Common myeloid progenitor, CD34-positive (primary cell): ENCODE measurements around the gene IL20RA.

Source experiments
- CTCF ChIA-PET: fragments of 350-600 bp; sonication (Branson Sonifier 250); formaldehyde crosslinking; loops from one replicate; lab custom pipeline; 2021; ENCODE audit warnings: antibody characterized with exemption; lab: Charles Lee
- POLR2A ChIA-PET: fragments of 350-600 bp; sonication (Branson Sonifier 250); formaldehyde crosslinking; loops from one replicate; lab custom pipeline; 2021; ENCODE audit warnings: antibody characterized with exemption; lab: Charles Lee
- DNase-seq, 3 donors: peaks; one replicate each; pipeline versions ENCODE4 v3.0.0 to v3.0.0-alpha.2; 2013
- H3K27ac ChIP-seq, 2 experiments: 1 replicate in 1 of 2; 2 replicates in 1 of 2; pipeline ENCODE4 v1.7.0; 2013; ENCODE audit warnings: inconsistent platforms in 2 of 2, low read length in 2 of 2, mild to moderate bottlenecking in 2 of 2, low read depth in 1 of 2, moderate library complexity in 1 of 2; ENCODE audit not compliant: severe bottlenecking in 2 of 2, insufficient read depth in 1 of 2, poor library complexity in 1 of 2
- H3K27me3 ChIP-seq, 5 experiments: replicated peaks in 2 of 5; 1 replicate in 3 of 5; 2 replicates in 2 of 5; pipeline versions ENCODE4 v1.6.1 to v1.7.0; 2013; ENCODE audit warnings: low read length in 4 of 5, mild to moderate bottlenecking in 2 of 5, moderate library complexity in 2 of 5, inconsistent platforms in 1 of 5; ENCODE audit not compliant: insufficient read depth in 5 of 5, control insufficient read depth in 4 of 5
- H3K36me3 ChIP-seq, 4 experiments: 1 replicate in 2 of 4; 2 replicates in 2 of 4; pipeline versions ENCODE4 v1.6.1 to v1.7.0; 2013; ENCODE audit warnings: low read length in 3 of 4, control low read depth in 1 of 4, mild to moderate bottlenecking in 1 of 4; ENCODE audit not compliant: control insufficient read depth in 4 of 4, insufficient read depth in 4 of 4
- H3K4me1 ChIP-seq, 4 experiments: 1 replicate in 3 of 4; 2 replicates in 1 of 4; pipeline versions ENCODE4 v1.6.1 to v1.7.1; 2013; ENCODE audit warnings: low read length in 3 of 4, mild to moderate bottlenecking in 3 of 4, control low read depth in 1 of 4, inconsistent platforms in 1 of 4, moderate library complexity in 1 of 4; ENCODE audit not compliant: control insufficient read depth in 4 of 4, insufficient read depth in 4 of 4; ENCODE audit errors: control extremely low read depth in 1 of 4
- H3K4me3 ChIP-seq, 7 experiments: 1 replicate in 4 of 7; 2 replicates in 3 of 7; pipeline versions ENCODE4 v1.5.1 to v1.7.0; 2013; ENCODE audit warnings: mild to moderate bottlenecking in 7 of 7, low read length in 6 of 7, moderate library complexity in 6 of 7, inconsistent platforms in 2 of 7, low read depth in 2 of 7, control low read depth in 1 of 7; ENCODE audit not compliant: insufficient read depth in 4 of 7, control insufficient read depth in 1 of 7; ENCODE audit errors: extremely low read depth in 1 of 7
- H3K9me3 ChIP-seq, 5 experiments: 1 replicate in 4 of 5; 2 replicates in 1 of 5; pipeline versions ENCODE4 v1.6.1 to v1.7.1; 2013; ENCODE audit warnings: low read length in 4 of 5, mild to moderate bottlenecking in 2 of 5, inconsistent platforms in 1 of 5, low read depth in 1 of 5, moderate library complexity in 1 of 5; ENCODE audit not compliant: control insufficient read depth in 4 of 5, insufficient read depth in 2 of 5; ENCODE audit errors: control extremely low read depth in 1 of 5
- WGBS: methylation state at CpG from one replicate; pipeline ENCODE4 v1.1.5; 2013; ENCODE audit not compliant: insufficient coverage; 5-methylcytosine and 5-hydroxymethylcytosine counted together

Gene IL20RA

DNA sequence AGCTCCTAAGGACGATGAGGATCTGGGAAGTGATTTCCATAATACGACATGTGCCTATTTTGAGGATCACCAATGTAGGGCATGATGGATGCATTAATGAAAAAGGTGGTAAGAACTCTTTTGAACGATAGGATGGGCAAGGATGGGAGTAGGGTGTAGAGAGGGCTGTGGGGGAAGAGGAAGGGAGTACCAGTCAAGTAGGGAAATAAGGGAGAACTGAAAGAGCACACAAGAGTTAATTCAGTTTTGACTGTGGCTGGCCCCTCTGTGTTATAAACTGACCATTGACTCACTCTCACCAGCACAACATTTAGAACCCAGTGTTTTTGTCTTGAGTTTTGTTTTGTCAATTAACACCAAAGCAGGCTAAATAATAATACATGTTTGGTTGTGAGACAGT, 89.6 kb downstream of the IL20RA start:
- WGBS: 93% methylated on average over 3 of the region's 3 CpGs
- Histone ChIP-seq H3K27me3 (peaks cover 0 to 12% (median 6%) of the 10 kb centered on the region in 5 experiments), H3K27ac (no peak overlapping the region), H3K4me1 (peaks cover 2 to 13% (median 11%) of the 10 kb centered on the region in 4 experiments), H3K9me3 (no peaks in the 10 kb centered on the region), H3K4me3 (no peak overlapping the region), H3K36me3 (no peaks in the 10 kb centered on the region)
- CTCF ChIA-PET: interaction anchor here (1.3 kb wide), 1 partner anchor 58 kb away, joined by 3 read pairs; no protein-coding TSS in a partner anchor
- no peak for DNase-seq
- POLR2A ChIA-PET: no interaction called here

DNA sequence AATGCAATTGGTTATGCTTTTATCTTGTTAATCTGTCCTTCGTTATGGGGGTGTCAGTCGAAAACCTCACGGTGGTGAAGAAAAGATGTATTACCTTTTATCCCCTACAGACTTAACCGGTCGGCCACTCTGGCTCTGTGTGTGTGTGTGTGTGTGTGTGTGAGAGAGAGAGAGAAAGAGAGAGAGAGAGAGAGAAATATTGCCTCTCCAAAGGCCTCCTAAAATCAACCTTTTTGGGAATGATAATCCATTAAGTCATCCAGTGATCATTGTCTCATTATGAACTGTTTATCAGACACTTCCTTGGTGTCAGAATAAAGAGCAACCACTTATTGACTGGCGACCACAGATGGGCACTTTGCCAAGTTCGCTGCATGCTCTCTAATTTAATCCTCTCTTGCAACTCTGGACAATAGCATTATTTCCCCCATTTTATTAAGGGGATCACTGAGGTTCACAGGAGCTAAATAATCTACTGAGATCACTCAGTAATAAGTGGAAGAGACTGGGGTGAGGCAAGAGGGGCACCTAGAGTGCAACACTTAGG, 92.0 kb downstream of the IL20RA start:
- Histone ChIP-seq H3K4me3 (no peak overlapping the region), H3K27ac (no peak overlapping the region), H3K4me1 (peaks cover 2 to 13% (median 11%) of the 10 kb centered on the region in 4 experiments), H3K9me3 (no peaks in the 10 kb centered on the region), H3K27me3 (peaks cover 0 to 12% (median 4%) of the 10 kb centered on the region in 5 experiments), H3K36me3 (no peaks in the 10 kb centered on the region)
- CTCF ChIA-PET: no interaction called here
- peak in 1 of 3 donors; percentile 21 for DNase-seq
- POLR2A ChIA-PET: no interaction called here
- no CpG with 5 or more reads among the region's 7 CpGs for WGBS

DNA sequence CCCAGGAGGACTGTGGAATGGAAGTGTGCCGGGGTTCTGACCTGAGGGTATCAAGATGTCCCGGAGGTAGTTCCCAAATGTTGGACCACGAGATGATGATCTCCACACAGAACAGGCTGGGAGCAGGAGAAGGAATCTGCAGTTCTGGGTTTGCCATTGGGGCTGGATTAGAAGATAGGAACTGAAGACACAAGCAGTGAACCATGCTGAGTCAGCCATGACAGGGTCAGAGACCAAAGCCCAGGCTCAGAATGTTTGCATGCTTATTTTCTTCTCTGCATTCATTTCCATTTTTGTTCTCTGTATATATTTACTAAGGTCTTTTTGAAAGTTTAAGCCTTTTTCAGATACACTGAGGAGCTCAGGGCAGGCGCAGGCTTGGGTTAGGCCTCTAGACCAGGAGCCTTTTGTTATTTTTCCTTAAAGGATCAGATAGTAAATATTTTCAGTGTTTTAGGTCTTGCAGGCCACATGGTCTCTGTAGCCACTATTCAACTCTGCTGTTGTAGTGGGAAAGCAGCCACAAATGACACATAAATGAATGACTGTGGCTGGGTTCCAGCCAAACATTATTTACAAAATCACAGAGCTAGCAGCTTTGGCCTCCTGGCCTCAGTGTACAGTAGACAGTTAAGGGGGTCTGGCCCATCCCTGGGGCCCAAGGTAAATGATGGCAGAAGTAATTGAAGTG, 94.2 kb downstream of the IL20RA start:
- 97% methylated on average over 3 of the region's 4 CpGs for WGBS
- peaks cover 0 to 12% (median 4%) of the 10 kb centered on the region in 5 experiments for H3K27me3 ChIP-seq
- H3K9me3 ChIP-seq: no peaks in the 10 kb centered on the region
- ChIA-PET CTCF (interaction anchor here (1.0 kb wide), 1 partner anchor 18 kb away, joined by 3 read pairs; no protein-coding TSS in a partner anchor), POLR2A (interaction anchor here (0.7 kb wide), 1 partner anchor 338 kb away, joined by 3 read pairs; no protein-coding TSS in a partner anchor)
- no peak for DNase-seq
- H3K4me3 ChIP-seq: no peak overlapping the region
- no peaks in the 10 kb centered on the region for H3K4me1 ChIP-seq
- no peak overlapping the region for H3K27ac ChIP-seq
- no peaks in the 10 kb centered on the region for H3K36me3 ChIP-seq
